ENCODE results near the gene DOCK9.

GRCh38 chr13:98749501-98749900 is 228.4 kb downstream of the DOCK9 start:
- TF ChIP-seq, protein P1, sequence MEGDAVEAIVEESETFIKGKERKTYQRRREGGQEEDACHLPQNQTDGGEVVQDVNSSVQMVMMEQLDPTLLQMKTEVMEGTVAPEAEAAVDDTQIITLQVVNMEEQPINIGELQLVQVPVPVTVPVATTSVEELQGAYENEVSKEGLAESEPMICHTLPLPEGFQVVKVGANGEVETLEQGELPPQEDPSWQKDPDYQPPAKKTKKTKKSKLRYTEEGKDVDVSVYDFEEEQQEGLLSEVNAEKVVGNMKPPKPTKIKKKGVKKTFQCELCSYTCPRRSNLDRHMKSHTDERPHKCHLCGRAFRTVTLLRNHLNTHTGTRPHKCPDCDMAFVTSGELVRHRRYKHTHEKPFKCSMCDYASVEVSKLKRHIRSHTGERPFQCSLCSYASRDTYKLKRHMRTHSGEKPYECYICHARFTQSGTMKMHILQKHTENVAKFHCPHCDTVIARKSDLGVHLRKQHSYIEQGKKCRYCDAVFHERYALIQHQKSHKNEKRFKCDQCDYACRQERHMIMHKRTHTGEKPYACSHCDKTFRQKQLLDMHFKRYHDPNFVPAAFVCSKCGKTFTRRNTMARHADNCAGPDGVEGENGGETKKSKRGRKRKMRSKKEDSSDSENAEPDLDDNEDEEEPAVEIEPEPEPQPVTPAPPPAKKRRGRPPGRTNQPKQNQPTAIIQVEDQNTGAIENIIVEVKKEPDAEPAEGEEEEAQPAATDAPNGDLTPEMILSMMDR (IDR thresholded peaks at IDR 0.05 in 4 of 5, conservative IDR thresholded peaks at IDR 0.05 in 1 of 5): no peak
- TF ChIP-seq POLR2A (IDR thresholded peaks at IDR 0.05): no peak

Measured in gastrocnemius medialis (tissue), 4 donors.